Activated naive CD8-positive, alpha-beta T cell treated with anti-CD3 and anti-CD28 coated beads for 36 hours (primary cell): ENCODE measurements around the gene SMIM23. TPM values are rescaled to one million over a fixed set of nuclear protein-coding genes. Genes with fewer than 3 reads are reported as not detected.

ENCODE experiments used
- DNase-seq: peaks from one replicate; pipeline ENCODE4 v3.0.0; 2021
- H3K27ac Mint-ChIP-seq: one replicate; pipeline ENCODE4 v1.8.0; 2022; ENCODE audit warnings: mild to moderate bottlenecking, moderate library complexity, mixed read lengths
- H3K27me3 Mint-ChIP-seq: one replicate; pipeline ENCODE4 v1.8.0; 2022; ENCODE audit warnings: mild to moderate bottlenecking, mixed read lengths
- H3K36me3 Mint-ChIP-seq: one replicate; pipeline ENCODE4 v1.8.0; 2021; ENCODE audit warnings: mild to moderate bottlenecking, mixed read lengths
- H3K4me1 Mint-ChIP-seq: one replicate; pipeline ENCODE4 v1.8.0; 2021; ENCODE audit warnings: mixed read lengths
- H3K4me3 Mint-ChIP-seq: one replicate; pipeline ENCODE4 v1.8.0; 2022; ENCODE audit warnings: mild to moderate bottlenecking, moderate library complexity, mixed read lengths
- H3K9me3 Mint-ChIP-seq: one replicate; pipeline ENCODE4 v1.8.0; 2022; ENCODE audit warnings: mixed read lengths
- total RNA-seq, 2 experiments: library from RNA; stranded (reverse); gene quantifications; one replicate each; pipeline ENCODE4 v1.2.3, GENCODE V29; 2021

Gene SMIM23
- not detected for total RNA-seq

DNA sequence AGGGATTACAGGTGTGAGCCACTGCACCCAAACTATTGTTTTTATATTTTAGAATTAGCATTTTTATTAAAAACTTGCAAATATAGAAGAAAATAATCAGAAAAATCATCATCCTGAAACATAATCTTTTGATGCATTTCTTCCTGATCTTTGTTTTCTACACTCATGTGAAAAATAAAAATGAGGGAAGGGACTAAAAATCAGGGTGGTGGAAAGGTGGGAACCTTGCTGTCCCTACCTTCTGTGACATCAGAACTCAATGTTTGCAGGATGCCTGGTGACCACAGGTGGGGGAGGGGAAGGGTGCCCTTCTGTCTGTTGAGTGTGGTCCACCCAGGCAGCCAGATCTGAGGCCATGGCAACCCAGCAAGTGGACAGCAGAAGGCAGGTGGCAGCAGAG is at the start of gene SMIM23:
TSS of gene SMIM23 (plus strand) at position 301 of the 400 bp plus-strand sequence. CDS start at position 356, 55 bp downstream.
- no peaks in the 10 kb centered on the region for H3K4me1 Mint-ChIP-seq
- no peaks in the 10 kb centered on the region for H3K36me3 Mint-ChIP-seq
- no peak for DNase-seq
- H3K4me3 Mint-ChIP-seq: no peak within 1 kb of the TSS
- H3K27me3 Mint-ChIP-seq: peaks cover 21% of the 10 kb centered on the region
- no peaks in the 10 kb centered on the region for H3K9me3 Mint-ChIP-seq
- H3K27ac Mint-ChIP-seq: no peak within 1 kb of the TSS

DNA sequence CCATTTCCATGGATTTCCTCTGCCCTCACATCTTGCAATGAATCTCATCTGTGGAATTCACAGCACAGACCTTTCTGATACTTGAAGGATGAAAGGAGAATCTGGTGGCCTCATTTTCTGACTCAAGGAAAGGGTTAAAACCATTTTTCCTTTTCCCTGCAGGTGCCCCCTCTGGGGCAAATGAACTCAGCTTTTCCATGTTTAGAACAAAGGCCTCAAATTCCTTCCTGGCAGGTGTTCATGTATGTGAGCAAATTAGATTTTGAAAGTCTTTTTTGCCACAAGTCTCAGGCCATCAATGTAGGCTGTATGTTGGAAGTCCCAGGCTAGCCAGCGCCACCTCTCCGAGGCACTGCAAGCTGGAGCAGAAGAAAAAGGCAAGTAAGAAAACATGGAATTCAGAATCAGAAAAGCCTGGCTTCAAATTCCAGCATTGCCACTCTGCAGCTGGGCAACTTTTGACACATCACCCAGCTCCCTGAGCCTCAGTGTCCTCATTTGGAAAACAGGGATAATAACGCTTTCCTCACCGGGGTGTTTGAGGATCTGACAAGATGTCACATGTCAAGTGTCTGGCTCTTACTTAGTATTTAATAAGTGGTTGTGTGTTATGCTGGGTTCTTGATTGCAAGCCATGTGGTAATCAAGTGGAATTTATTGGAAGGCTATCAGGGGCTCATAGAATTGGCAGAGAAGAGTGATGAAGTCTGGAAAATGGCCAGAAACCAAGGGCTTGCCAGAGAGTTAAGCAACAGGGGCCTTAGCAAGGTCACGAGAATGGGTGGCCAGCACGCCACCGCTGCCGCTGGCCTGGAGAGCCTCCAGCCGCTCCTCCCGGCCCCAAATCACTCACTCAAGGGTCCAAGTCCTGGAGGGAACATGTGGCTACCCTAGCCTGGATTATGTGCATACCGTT is 48.4 kb upstream of the SMIM23 start:
- Mint-ChIP-seq H3K4me1 (no peaks in the 10 kb centered on the region), H3K9me3 (no peaks in the 10 kb centered on the region), H3K27ac (no peak overlapping the region), H3K4me3 (no peak overlapping the region), H3K36me3 (no peaks in the 10 kb centered on the region), H3K27me3 (no peaks in the 10 kb centered on the region)
- DNase-seq: no peak

DNA sequence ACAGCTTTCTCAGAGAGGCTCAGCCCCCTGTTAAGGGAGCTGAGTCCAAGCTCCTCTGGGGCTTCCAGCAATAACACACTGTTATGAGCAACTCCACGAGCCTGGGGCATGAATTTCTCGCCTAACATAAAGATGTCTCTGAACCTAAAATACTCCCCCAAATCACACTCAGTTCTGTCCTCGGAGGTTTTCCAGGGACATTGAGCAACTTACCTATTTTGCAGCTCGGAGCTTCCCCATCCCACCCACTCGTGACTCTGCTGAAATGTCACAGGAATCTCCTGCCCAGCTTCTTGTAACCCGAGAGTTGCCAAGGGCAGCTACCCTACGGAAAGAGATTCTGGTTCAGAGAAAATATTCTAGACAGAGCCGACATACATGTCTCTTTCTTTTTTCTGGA is 47.1 kb upstream of the SMIM23 start:
- no peak overlapping the region for H3K4me3 Mint-ChIP-seq
- H3K27ac Mint-ChIP-seq: no peak overlapping the region
- no peaks in the 10 kb centered on the region for H3K27me3 Mint-ChIP-seq
- no peaks in the 10 kb centered on the region for H3K4me1 Mint-ChIP-seq
- H3K36me3 Mint-ChIP-seq: no peaks in the 10 kb centered on the region
- no peaks in the 10 kb centered on the region for H3K9me3 Mint-ChIP-seq
- DNase-seq: no peak

- no peaks in the 10 kb centered on the region for H3K27me3 Mint-ChIP-seq
Observed at GRCh38 chr5:171739271-171739670, 46.3 kb upstream of the SMIM23 start.

DNA sequence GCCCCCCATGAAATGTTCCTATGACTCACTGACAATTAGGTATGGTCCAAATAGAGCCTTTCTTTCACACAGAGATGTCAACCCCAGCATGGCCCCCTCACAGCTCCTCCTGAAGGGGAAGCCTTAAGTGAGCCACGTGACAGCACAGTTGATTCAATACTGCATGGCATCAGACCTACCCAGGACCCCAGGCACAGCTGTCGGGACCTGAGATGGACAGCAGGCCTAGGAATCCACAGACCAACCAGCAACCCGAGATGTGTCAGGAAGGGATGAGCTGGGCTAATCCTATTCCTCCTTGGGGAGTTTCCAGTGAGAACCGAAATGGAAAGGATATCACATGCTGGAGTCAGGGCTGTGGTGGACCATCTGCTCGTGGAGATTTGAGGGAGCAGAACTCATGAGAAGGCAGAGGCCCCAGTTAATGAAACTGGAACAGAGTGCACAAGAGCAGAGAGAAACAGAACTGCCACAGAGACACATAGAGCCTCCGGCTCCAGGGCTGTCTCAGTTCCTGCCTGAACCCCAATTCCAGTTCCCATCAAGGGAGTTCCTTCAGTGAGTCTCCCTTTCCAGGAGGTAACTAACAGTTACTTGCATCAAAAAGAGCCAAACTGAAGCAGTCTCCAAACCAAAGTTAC is 42.1 kb upstream of the SMIM23 start:
- Mint-ChIP-seq H3K9me3 (no peaks in the 10 kb centered on the region), H3K36me3 (no peaks in the 10 kb centered on the region), H3K4me3 (no peak overlapping the region), H3K4me1 (no peaks in the 10 kb centered on the region), H3K27me3 (no peaks in the 10 kb centered on the region), H3K27ac (no peak overlapping the region)
- no peak for DNase-seq

More at GRCh38 chr5:171739271-171739670, 46.3 kb upstream of the SMIM23 start:
- H3K4me3 Mint-ChIP-seq: no peak overlapping the region
- no peaks in the 10 kb centered on the region for H3K4me1 Mint-ChIP-seq
- H3K27ac Mint-ChIP-seq: no peak overlapping the region
- DNase-seq: no peak
- H3K36me3 Mint-ChIP-seq: no peaks in the 10 kb centered on the region
- no peaks in the 10 kb centered on the region for H3K9me3 Mint-ChIP-seq

DNA sequence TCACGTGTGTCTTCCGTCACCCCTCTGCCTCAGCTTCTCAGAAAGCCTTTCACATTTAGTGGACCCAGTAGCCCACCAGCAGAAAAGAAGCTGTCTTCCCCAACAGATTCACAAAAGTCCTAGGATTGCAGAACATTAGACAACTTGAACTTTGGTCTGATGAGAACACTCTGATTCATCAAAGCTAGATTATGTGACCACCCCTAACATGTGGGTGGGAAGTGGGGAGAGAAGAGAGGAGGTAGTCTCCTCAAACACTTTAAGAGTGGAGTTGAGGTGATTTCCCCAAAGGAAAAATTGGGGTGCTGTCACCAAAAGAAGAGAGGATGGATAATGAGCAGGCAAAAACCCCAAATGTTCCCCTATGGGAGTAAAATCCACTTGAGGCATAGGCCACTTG is 41.4 kb upstream of the SMIM23 start:
- no peak for DNase-seq
- H3K9me3 Mint-ChIP-seq: no peaks in the 10 kb centered on the region
- H3K27ac Mint-ChIP-seq: no peak overlapping the region
- H3K36me3 Mint-ChIP-seq: no peaks in the 10 kb centered on the region
- H3K4me1 Mint-ChIP-seq: no peaks in the 10 kb centered on the region
- H3K27me3 Mint-ChIP-seq: no peaks in the 10 kb centered on the region
- H3K4me3 Mint-ChIP-seq: no peak overlapping the region

GRCh38 chr5:171744882-171745281 is 40.7 kb upstream of the SMIM23 start:
- no peaks in the 10 kb centered on the region for H3K9me3 Mint-ChIP-seq
- H3K27ac Mint-ChIP-seq: no peak overlapping the region
- H3K4me1 Mint-ChIP-seq: no peaks in the 10 kb centered on the region
- no peak overlapping the region for H3K4me3 Mint-ChIP-seq
- no peaks in the 10 kb centered on the region for H3K27me3 Mint-ChIP-seq
- DNase-seq: no peak
- no peaks in the 10 kb centered on the region for H3K36me3 Mint-ChIP-seq

DNA sequence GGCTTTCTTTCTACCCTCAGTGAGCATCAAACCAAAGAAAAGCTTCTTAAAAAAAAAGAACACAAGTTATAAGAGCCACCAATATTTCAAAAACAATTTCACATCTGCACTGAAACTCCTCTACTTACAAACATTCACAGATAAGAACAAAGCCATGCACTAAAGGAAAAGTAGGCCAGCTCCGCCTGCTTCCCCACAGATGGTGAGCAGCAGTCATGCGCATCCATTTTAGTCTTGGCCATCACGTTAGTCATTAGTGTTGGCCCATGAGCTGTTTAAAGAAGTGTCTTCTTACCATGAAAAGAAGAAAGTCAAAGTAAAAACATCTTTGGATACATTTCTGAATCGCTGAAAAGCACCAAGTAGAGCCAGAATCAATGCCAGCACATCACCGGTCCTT is 40.0 kb upstream of the SMIM23 start:
- Mint-ChIP-seq H3K27ac (no peak overlapping the region), H3K9me3 (no peaks in the 10 kb centered on the region), H3K4me3 (no peak overlapping the region), H3K36me3 (no peaks in the 10 kb centered on the region), H3K27me3 (no peaks in the 10 kb centered on the region), H3K4me1 (no peaks in the 10 kb centered on the region)
- DNase-seq: no peak

DNA sequence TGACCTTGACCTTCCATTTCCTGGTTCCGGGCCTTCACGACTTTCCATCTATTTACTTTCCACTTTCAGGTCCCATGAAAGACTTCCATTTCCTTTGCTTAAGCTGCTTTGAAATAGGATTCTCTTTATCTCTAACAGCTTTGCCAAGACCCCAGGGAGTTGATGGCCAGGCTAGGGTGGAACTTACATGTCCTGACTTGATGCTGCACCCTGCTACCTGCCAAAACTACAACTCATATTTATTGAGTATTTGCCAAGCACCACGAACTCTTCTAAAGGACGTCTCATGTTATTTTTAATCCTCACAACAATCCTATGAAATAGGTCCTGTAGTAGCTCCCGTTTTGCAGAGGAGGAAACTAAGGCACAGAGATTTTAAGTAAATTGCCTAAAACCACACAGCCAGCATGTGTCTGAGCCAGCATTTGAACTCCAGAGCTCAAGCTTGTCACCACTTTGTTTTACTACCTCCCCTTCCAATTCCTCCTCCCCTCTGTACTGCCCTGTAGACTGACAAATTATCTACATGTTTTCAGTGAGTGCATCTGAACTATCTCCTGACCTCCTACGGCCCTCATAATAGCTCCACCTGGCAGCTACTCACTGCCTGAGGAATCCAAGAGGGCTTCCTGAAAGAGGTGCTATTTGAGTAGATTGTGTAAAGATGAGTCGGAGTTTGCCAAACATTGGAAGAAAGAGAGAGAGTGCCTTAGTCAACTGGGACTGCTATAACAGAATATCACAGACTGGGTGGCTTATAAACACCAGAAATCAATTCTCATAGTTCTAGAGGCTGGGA is 38.4 kb upstream of the SMIM23 start:
- DNase-seq: no peak
- H3K36me3 Mint-ChIP-seq: no peaks in the 10 kb centered on the region
- H3K4me3 Mint-ChIP-seq: no peak overlapping the region
- H3K27me3 Mint-ChIP-seq: peaks cover 4% of the 10 kb centered on the region
- H3K27ac Mint-ChIP-seq: no peak overlapping the region
- H3K4me1 Mint-ChIP-seq: no peaks in the 10 kb centered on the region
- H3K9me3 Mint-ChIP-seq: no peaks in the 10 kb centered on the region

- no peak overlapping the region for H3K4me3 Mint-ChIP-seq
- H3K27me3 Mint-ChIP-seq: peaks cover 4% of the 10 kb centered on the region
- no peaks in the 10 kb centered on the region for H3K36me3 Mint-ChIP-seq
- no peak overlapping the region for H3K27ac Mint-ChIP-seq
- H3K4me1 Mint-ChIP-seq: no peaks in the 10 kb centered on the region
- no peak for DNase-seq
- H3K9me3 Mint-ChIP-seq: no peaks in the 10 kb centered on the region
Observed at GRCh38 chr5:171748720-171749119, 36.9 kb upstream of the SMIM23 start.

DNA sequence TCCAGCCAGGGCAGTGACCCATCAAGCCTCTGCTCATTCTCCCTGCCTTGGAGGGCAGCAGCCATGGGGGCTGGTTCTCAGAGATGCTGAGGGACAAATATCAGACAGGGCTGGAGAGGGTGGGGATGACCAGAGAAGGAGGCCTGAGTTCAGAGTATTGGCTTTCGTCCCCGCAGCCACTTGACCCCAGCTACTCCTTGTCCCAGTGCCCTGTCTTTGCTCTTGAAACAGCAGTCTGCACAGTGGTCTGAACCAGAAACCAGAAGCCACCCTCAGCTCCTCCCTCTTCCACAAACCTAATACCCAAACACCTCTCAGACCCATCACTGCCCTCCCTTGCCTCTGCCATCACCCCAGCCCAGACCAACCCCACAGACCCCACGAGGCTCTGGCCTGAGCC is 36.3 kb upstream of the SMIM23 start:
- H3K4me3 Mint-ChIP-seq: no peak overlapping the region
- no peak overlapping the region for H3K27ac Mint-ChIP-seq
- no peaks in the 10 kb centered on the region for H3K36me3 Mint-ChIP-seq
- no peaks in the 10 kb centered on the region for H3K9me3 Mint-ChIP-seq
- no peak for DNase-seq
- peaks cover 4% of the 10 kb centered on the region for H3K27me3 Mint-ChIP-seq
- H3K4me1 Mint-ChIP-seq: no peaks in the 10 kb centered on the region

DNA sequence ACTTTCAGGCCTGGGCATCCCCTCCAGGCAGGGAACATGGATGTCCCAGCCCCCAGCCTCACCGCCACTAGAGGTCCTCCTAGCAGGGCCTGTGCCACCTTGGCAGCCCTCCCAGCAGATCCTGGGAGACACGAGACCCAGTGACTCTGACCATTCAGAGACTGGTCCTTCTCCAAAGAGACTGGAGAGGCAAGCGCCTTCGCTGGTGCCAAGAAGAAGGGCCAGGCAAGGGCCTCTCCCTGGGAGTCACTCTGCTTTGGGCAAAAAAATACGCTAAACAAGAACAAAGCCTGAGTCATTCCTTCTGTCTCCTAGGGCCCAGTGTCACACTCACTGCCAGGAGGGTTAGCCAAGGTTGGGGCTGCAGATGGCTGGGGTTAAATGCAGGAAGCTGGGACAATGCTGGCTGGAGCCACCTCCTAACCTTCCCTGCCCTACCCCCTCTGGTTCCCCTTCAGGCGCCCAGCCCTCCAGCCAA is 35.3 kb upstream of the SMIM23 start:
- Mint-ChIP-seq H3K36me3 (no peaks in the 10 kb centered on the region), H3K27ac (no peak overlapping the region), H3K4me1 (no peaks in the 10 kb centered on the region), H3K27me3 (peaks cover 4% of the 10 kb centered on the region), H3K9me3 (no peaks in the 10 kb centered on the region), H3K4me3 (no peak overlapping the region)
- no peak for DNase-seq

- no peak overlapping the region for H3K4me3 Mint-ChIP-seq
- H3K27me3 Mint-ChIP-seq: peaks cover 4% of the 10 kb centered on the region
- no peaks in the 10 kb centered on the region for H3K36me3 Mint-ChIP-seq
- peaks cover 3% of the 10 kb centered on the region for H3K9me3 Mint-ChIP-seq
- no peaks in the 10 kb centered on the region for H3K4me1 Mint-ChIP-seq
- no peak for DNase-seq
- H3K27ac Mint-ChIP-seq: no peak overlapping the region
Observed at GRCh38 chr5:171755354-171755821, 30.2 kb upstream of the SMIM23 start.

DNA sequence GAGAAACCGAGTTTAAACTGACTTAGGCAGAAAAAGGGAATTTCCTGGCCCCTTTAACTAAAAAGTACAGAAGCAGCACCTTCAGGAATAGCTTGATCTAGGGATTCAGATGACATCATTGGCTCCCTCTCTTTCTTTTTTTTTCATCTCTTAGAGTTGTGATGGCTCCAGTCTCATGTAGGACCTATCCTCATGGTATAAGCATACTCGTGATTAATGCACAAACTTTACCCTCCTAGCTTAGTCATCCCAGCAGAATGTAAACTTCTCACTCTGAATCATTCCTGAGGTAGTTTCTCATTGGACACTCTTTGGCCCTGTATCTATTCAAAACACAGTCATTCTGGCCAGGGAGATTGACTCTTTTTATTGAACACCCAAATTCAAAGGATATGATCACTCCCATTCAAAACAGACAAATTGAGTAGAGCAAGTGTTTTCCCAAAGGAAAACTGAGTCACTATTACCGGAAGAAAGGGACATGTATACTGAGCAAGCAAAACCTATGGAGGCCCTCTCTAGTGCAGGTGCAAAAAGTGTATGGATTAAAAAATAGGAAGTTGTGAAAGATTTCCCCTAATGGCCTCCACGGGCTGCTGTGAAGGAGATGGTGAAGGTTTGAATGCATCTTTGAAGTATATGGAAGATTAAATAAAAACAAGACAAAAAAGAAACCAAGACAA is 27.6 kb upstream of the SMIM23 start:
- DNase-seq: no peak
- Mint-ChIP-seq H3K9me3 (peaks cover 4% of the 10 kb centered on the region), H3K27ac (no peak overlapping the region), H3K27me3 (no peaks in the 10 kb centered on the region), H3K4me3 (no peak overlapping the region), H3K36me3 (no peaks in the 10 kb centered on the region), H3K4me1 (no peaks in the 10 kb centered on the region)
